Hematopoietic multipotent progenitor cell treated with erythropoietin and hydrocortisone succinate and interleukin-3 and kit ligand, for 15 days (in vitro differentiated cells): ENCODE data around the gene PRSS8.
"Not testable (repeated sequence)": the region's sequence is repeated elsewhere in the genome, so short reads cannot be mapped to it uniquely, and the experiment has no call there.

ENCODE experiments used
- DNase-seq: peaks from one replicate; pipeline ENCODE4 v3.0.0-alpha.2; 2015; ENCODE audit warnings: low spot score

Gene PRSS8

GRCh38 chr16:31105677-31106213, 29.8 kb downstream of the PRSS8 start:
- peak; percentile 82 for DNase-seq

DNA sequence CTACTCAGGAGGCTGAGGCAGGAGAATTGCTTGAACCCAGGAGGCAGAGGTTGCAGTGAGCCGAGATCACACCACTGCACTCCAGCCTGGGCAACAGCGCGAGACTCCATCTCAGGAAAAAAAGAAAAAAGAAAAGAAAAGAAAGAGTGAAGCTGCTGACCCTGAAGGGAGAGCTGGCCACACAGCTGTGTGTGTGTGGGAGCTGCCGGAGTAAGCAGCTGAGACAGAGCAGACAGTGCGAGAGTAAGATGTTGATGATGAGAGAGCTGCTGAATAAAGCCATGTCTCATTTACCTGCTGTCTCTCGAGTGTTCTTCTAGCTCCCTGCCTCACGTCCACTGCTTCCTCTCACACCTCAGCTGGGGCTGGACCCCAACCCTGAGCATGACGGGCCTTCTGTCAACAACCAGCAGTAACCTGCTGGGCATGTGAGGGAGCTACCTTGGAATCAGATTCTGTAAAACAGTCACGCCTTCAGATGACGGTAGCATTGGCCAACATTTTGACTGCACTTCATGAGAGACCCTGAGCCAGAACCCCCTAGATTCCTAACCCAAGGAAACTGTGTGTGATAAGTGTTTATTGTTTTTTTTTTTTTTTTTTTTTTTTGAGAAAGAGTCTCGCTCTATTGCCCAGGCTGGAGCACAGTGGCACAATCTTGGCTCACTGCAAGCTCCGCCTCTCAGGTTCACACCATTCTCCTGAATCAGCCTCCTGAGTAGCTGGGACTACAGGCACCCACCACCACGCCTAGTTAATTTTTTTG, 34.5 kb downstream of the PRSS8 start:
- not testable (repeated sequence) for DNase-seq

GRCh38 chr16:31099860-31100638, 35.5 kb downstream of the PRSS8 start:
- peak; percentile 34 for DNase-seq

DNA sequence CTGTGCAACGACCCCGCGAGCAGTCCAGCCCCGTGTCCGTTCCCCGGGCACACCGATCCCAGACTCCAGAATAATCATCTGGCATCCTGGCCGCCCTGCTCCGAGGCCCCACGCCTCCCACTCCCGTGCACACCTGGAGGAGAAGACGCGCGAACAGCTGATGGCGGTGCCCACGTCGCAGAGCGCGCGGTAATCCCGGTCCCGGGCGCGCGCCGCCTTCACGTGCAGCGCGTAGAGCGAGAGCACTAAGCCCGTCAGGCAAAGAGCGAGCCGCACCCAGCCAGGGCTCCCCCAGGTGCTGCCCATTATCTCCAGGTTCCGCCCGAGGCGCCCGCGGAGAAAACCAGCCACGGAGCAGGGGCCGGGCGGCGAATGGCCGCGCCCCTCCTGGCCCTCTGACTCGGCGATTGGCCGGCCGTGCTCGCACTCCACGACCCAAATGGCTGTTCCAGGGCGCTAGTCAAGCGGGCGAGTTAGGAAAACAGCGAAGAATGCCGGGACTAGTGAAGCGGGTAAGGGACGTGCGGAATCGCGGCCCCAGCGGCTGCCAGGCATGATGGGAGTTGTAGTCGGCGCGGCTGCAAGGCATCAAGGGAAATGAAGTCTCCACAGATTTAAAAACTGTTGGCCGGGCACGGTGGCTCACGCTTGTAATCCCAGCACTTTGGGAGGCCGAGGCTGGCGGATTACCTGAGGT, 41.0 kb downstream of the PRSS8 start, which contains the start of gene VKORC1:
Gene VKORC1, minus strand, starts transcription at position 374 of the 697 bp plus-strand sequence. Its CDS starts 68 bp downstream, at position 306.
- peak; percentile 88 for DNase-seq

DNA sequence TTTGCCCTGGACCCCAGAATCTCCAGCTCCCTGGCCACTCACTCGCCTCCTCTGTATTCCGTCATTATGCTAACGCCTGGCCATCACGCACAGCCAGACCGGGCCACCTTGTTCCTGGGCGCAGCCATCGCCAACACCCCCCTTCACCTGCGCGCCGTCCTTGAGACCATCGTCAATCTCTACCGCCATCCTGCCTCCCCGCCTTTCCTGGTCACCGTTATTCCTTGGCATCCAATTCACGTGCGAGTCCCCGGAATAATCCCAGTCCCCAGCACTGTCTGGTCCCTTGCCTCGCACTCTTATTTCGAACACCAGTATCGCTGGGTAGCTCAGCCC, 41.5 kb downstream of the PRSS8 start:
- DNase-seq: no peak

DNA sequence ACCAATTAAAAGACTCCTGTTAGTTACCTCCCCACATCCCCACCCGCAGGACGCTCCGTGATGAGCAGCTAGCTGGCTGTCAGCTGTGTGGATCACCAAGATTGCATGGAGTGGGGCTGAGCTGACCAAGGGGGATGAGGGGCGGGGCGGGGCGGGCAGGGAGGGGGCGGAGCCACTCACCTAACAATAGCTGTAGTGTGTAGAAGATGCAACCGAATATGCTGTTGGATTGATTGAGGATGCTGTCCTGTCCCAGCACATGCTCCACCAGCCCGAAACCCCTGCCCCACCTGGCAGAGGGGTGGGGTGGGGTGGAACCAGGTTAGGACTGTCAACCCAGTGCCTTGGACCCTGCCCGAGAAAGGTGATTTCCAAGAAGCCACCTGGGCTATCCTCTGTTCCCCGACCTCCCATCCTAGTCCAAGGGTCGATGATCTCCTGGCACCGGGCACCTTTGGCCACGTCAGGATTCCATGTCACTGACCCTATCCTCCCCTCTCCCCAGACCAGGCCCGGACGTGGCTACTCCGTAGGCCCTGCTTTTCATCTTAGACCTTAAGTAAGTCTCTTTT, 42.3 kb downstream of the PRSS8 start:
- DNase-seq: no peak

- DNase-seq: no peak
These were observed 43.2 kb downstream of the PRSS8 start for GRCh38 chr16:31092330-31092729.

DNA sequence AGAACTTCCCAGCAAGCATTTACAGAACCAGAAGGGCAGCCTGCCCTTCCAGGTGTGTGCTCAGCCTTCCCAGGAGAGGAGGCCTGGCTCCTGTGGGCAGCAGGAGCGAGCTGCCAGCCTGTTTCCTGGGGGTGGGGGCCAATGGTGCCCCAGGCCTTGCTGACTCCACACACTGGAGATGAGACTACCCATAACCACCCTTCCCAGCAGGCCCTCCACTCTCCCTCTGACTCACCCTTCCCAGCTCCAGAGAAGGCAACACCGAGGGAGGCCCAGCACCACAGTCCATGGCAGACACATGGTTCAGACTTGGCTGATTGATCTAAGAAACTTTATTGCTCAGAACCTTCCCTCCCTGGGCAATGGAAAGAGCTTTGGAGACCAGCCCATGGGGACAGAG, 45.0 kb downstream of the PRSS8 start:
- DNase-seq: no peak

DNA sequence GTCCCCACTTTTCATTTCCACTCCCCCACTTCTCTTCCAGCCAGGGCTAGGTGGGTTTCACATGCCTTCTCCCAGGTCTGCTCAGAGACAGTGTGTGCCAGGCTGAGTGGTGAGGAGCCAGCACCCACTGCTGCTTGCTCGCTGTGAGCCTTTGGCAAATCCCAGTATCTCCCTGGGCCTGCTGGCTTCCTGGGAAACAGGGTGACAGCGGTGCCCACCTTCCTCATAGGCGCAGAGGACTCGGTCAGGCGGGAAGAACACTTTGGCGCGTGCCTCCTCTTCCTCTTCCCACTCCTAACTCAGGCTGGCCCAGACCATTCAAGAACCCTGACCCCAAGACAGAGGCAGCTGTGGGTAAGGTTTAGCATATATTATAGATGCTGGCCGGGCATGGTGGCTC, 46.3 kb downstream of the PRSS8 start:
- no peak for DNase-seq

GRCh38 chr16:31088459-31089183, 46.9 kb downstream of the PRSS8 start, which contains the start of gene PRSS53:
Gene PRSS53 (minus strand): TSS chr16:31088943. CDS start chr16:31088809, 134 bp downstream.
- no peak for DNase-seq

GRCh38 chr16:31087971-31088370, 47.6 kb downstream of the PRSS8 start:
- DNase-seq: no peak

DNA sequence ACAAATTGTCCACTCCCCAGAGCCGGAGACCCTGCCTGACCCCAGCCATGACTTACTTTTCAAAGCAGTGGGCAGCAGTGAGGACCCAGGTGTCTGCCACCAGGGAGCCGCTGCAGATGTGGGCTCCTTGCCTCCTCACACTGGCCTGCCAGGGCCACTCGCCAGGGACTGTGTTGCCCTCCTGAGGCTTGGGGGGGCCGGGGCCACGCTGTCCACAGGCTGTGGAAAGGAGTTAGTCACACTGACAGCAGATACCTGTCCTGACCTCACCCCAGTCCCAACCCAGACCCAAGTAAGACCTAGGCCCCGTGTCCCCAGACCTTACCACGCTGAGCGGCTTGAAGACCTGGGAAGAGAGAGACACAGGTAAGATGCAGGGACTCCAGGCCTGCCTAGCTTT, 48.0 kb downstream of the PRSS8 start:
- DNase-seq: no peak

- DNase-seq: no peak
These were observed 49.0 kb downstream of the PRSS8 start for GRCh38 chr16:31086629-31086906.

DNA sequence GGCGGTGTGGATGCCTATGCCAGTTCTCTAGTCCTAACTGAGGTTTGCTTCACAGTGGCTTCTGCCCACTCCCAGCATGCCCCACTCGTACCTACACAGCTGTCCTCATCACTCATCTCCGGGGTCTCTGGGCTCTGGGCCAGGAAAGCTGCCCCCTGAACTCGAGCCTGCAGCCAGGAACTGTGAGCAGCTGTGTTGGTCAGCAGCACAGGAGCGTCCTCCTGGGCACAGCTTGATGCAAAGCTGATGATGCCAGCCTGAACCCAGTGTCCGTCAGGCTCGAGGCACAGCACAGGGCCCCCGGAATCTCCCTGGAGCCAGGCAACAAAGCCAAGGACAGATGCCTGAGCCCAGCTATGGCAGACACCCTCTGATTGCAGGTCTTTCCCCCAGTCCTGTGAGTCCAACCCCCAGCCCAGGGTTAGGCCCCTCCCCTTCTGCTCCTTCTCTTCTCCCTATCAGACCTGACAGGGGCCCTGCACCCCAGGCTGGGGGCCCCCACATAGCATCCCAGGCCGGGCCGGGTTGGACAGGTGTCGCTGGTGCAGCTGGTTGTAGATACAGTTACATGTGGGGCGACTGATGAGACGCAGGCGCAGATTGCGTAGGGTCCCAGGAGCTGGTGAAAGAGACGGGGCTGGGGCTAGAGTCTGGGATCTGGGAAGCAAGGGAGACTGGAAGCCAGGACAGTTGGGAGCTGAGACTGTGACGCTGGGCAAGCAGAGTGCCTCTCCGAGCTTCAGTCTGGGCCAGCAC, 49.5 kb downstream of the PRSS8 start:
- no peak for DNase-seq

DNA sequence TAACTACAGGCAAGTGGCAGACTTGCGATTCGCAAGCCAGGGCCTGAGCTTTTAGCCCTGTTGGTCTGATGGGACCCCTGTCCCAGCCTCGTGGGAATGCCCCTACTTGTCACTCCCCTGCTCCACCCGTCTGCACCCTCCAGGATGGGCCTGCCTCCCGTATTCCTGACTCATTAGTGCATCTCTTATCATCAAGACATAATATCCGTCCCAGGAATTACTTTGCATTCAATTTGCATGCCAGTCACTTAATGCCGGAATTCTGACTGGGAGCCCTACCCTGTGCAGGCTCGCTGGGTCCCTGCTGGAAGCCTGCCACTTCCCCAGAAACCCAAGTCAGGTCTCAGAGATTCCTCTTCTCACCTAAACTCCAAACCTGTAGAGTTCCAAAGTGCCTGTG, 50.1 kb downstream of the PRSS8 start:
- no peak for DNase-seq

GRCh38 chr16:31084584-31085302, 50.8 kb downstream of the PRSS8 start:
- DNase-seq: no peak

DNA sequence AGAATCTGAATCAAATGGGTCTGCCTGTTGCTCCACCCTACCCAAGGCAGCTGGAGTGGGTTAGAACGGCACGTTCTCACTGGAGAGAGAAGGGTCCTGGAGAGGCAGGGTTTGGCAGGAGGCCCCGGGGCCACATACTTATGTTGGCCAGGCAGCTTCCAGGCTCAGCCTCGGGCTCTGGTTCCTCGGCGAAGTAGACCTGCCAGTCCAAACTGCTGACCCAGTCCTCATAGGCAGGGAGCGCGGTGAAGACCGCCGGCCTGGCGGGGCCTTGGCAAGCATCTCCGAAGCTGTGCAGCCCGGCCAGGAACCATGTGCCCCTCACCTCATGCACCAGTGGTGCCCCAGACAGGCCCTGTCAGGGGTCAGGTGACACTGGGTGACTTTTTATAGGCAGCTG, 51.5 kb downstream of the PRSS8 start:
- DNase-seq: no peak

DNA sequence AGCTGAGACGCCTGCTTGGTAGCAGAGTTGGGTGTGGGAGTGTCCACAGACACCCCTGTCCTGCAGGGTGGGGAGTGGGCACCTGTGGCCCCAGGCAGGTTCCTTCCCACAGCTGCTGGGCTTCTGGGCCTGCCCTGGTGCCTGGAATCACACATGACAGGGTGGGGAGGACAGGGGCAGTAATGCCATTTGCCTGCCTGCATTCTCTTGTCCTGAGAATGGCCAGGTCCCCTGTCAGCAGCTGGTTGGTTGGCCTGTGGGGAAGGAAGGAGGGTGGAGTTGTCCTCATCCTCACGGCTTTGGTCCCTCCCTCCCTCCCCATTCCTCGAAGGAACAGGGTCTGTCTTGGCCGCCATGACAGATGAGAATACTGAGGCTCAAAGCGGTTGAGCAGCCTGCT, 52.0 kb downstream of the PRSS8 start:
- DNase-seq: no peak

- DNase-seq: no peak
These were observed 52.4 kb downstream of the PRSS8 start for GRCh38 chr16:31083081-31083480.

- DNase-seq: no peak
These were observed 53.0 kb downstream of the PRSS8 start for GRCh38 chr16:31082368-31083045.
